Hepatocyte (in vitro differentiated cells): ENCODE measurements around the gene KRTAP27-1. TPM values are rescaled to one million over a fixed set of nuclear protein-coding genes. Genes with fewer than 3 reads are reported as not detected.

Source experiments
- DNase-seq: peaks from one replicate; pipeline ENCODE4 v3.0.0-alpha.2; 2016; ENCODE audit warnings: low spot score
- H2AFZ ChIP-seq: fragments of 200-600 bp; sonication (generic); 2 replicates; pipeline ENCODE4 v1.6.0; 2016; ENCODE audit warnings: antibody characterized with exemption, mild to moderate bottlenecking
- H3K27ac ChIP-seq: fragments of 200-600 bp; sonication (generic); 2 replicates; pipeline ENCODE4 v1.5.1; 2016; ENCODE audit warnings: mild to moderate bottlenecking
- H3K27me3 ChIP-seq: fragments of 200-600 bp; sonication (generic); 2 replicates; pipeline ENCODE4 v1.6.1; 2016
- H3K36me3 ChIP-seq: fragments of 200-600 bp; sonication (generic); replicated peaks from 2 replicates; pipeline ENCODE4 v1.5.1; 2016; ENCODE audit warnings: low read depth; ENCODE audit not compliant: insufficient read depth
- H3K4me1 ChIP-seq: fragments of 200-600 bp; sonication (generic); 2 replicates; pipeline ENCODE4 v1.5.1; 2016; ENCODE audit warnings: mild to moderate bottlenecking, moderate library complexity; ENCODE audit not compliant: insufficient read depth
- H3K4me2 ChIP-seq: fragments of 200-600 bp; sonication (generic); 2 replicates; pipeline ENCODE4 v1.6.0; 2016
- H3K4me3 ChIP-seq: fragments of 200-600 bp; sonication (generic); 2 replicates; pipeline ENCODE4 v1.5.1; 2016; ENCODE audit warnings: mild to moderate bottlenecking
- H3K79me2 ChIP-seq: fragments of 200-600 bp; sonication (generic); 2 replicates; pipeline ENCODE4 v1.6.0; 2017; ENCODE audit warnings: mild to moderate bottlenecking
- H3K9me2 ChIP-seq: fragments of 200-600 bp; sonication (generic); replicated peaks from 2 replicates; pipeline ENCODE4 v1.6.0; 2017; ENCODE audit warnings: mild to moderate bottlenecking; ENCODE audit not compliant: insufficient read depth
- H3K9me3 ChIP-seq: fragments of 200-600 bp; sonication (generic); 2 replicates; pipeline ENCODE4 v1.5.1; 2016; ENCODE audit warnings: low read depth, mild to moderate bottlenecking
- H4K20me1 ChIP-seq: fragments of 200-600 bp; sonication (generic); 2 replicates; pipeline ENCODE4 v1.6.0; 2016; ENCODE audit warnings: mild to moderate bottlenecking; ENCODE audit not compliant: insufficient read depth, poor library complexity, severe bottlenecking
- EZH2 ChIP-seq: fragments of 200-600 bp; sonication (generic); IDR thresholded peaks from 2 replicates; pipeline ENCODE4 v1.6.1; 2016; ENCODE audit warnings: antibody characterized with exemption, mild to moderate bottlenecking, borderline replicate concordance
- EZH2phosphoT487 ChIP-seq: fragments of 200-600 bp; sonication (generic); IDR thresholded peaks from one replicate; pipeline ENCODE4 v1.6.1; 2018; ENCODE audit warnings: antibody characterized with exemption, mild to moderate bottlenecking, low read depth, moderate library complexity; ENCODE audit not compliant: unreplicated experiment, severe bottlenecking
- WGBS: methylation state at CpG from one replicate; pipeline ENCODE4 v1.1.6; 2016; ENCODE audit warnings: low lambda C conversion rate; ENCODE audit errors: missing lambda C conversion rate; 5-methylcytosine and 5-hydroxymethylcytosine counted together
- polyA plus RNA-seq: library from polyadenylated mRNA; unstranded; fragments of >200 nt; fragmentation: Nextera tagmentation; extraction: Ambion mirVana; gene quantifications from 2 replicates; pipeline ENCODE4 v1.2.1, GENCODE V29; 2016
- total RNA-seq: library from RNA; depleted of rRNA; stranded (reverse); fragments of >200 nt; gene quantifications from 2 replicates; pipeline ENCODE4 v1.2.3, GENCODE V29; 2014
- TF ChIP-seq, protein P1 (sequence below): fragments of 200-600 bp; sonication (generic); IDR thresholded peaks from 2 replicates; pipeline ENCODE4 v1.5.1; 2016; ENCODE audit warnings: antibody characterized with exemption, mild to moderate bottlenecking; ENCODE audit not compliant: poor library complexity

KRTAP27-1 gene
- total and polyA plus RNA-seq, 2 experiments from 2014 or later: not detected

GRCh38 chr21:30332681-30333080 lies 4.8 kb downstream of the KRTAP27-1 start:
- H3K4me3 ChIP-seq: no peak overlapping the region
- H3K27ac ChIP-seq: no peak overlapping the region
- DNase-seq: no peak
- H3K9me2 ChIP-seq: no peaks in the 10 kb centered on the region
- no peaks in the 10 kb centered on the region for H3K9me3 ChIP-seq
- WGBS: 89% methylated on average over 2 of the region's 2 CpGs
- H3K27me3 ChIP-seq: no peaks in the 10 kb centered on the region
- no peaks in the 10 kb centered on the region for H3K36me3 ChIP-seq
- no peaks in the 10 kb centered on the region for H4K20me1 ChIP-seq
- H3K79me2 ChIP-seq: no peaks in the 10 kb centered on the region
- no peaks in the 10 kb centered on the region for H3K4me1 ChIP-seq
- H2AFZ ChIP-seq: no peak overlapping the region
- H3K4me2 ChIP-seq: no peak overlapping the region
- no peak for TF ChIP-seq EZH2phosphoT487
- TF ChIP-seq, protein P1, sequence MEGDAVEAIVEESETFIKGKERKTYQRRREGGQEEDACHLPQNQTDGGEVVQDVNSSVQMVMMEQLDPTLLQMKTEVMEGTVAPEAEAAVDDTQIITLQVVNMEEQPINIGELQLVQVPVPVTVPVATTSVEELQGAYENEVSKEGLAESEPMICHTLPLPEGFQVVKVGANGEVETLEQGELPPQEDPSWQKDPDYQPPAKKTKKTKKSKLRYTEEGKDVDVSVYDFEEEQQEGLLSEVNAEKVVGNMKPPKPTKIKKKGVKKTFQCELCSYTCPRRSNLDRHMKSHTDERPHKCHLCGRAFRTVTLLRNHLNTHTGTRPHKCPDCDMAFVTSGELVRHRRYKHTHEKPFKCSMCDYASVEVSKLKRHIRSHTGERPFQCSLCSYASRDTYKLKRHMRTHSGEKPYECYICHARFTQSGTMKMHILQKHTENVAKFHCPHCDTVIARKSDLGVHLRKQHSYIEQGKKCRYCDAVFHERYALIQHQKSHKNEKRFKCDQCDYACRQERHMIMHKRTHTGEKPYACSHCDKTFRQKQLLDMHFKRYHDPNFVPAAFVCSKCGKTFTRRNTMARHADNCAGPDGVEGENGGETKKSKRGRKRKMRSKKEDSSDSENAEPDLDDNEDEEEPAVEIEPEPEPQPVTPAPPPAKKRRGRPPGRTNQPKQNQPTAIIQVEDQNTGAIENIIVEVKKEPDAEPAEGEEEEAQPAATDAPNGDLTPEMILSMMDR: no peak
- TF ChIP-seq EZH2: no peak

DNA sequence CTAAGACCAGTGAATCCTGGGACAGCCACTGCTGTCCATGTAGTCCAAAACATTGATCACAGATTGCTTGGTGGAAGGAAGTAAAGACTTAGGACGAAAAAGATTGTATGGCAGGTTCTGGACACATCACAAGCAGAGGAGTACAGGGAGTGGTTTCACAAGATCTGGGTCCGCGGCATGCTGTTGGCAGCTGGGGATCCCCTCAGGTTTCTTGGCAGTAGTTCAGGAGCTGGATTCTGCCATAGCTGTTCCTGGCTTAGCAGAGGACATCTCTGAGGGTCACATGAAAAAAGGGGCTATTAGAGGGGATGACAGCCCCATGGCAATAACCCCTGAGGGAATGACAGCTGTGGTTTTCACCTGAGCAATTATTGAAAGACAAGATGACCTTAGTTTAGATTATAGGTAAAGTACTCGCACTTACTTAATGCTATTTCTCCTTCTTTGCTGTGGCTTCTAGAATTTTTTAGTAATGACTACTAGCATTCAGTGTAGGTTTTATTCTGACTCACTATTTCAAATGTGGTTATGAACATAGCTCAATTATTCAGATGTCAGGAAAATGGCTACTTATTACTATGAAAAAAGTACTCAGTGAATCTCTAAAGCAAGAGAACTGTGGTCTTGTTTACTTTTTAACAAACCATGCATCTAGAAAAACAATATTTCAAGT lies 8.2 kb downstream of the KRTAP27-1 start:
- Histone ChIP-seq H3K27ac (no peak overlapping the region), H4K20me1 (no peaks in the 10 kb centered on the region), H2AFZ (no peak overlapping the region), H3K4me3 (no peak overlapping the region), H3K9me2 (no peaks in the 10 kb centered on the region), H3K79me2 (no peaks in the 10 kb centered on the region), H3K36me3 (no peaks in the 10 kb centered on the region), H3K4me1 (no peaks in the 10 kb centered on the region), H3K9me3 (peaks cover 10% of the 10 kb centered on the region), H3K4me2 (no peak overlapping the region), H3K27me3 (no peaks in the 10 kb centered on the region)
- WGBS: 86% methylated on average over 4 of the region's 4 CpGs
- DNase-seq: no peak
- no peak for TF ChIP-seq EZH2phosphoT487
- TF ChIP-seq, protein P1: no peak
- TF ChIP-seq EZH2: no peak

- Histone ChIP-seq H2AFZ (no peak overlapping the region), H3K4me3 (no peak overlapping the region), H3K79me2 (no peaks in the 10 kb centered on the region), H3K9me3 (peaks cover 10% of the 10 kb centered on the region), H3K27ac (no peak overlapping the region), H3K9me2 (no peaks in the 10 kb centered on the region), H4K20me1 (no peaks in the 10 kb centered on the region), H3K4me1 (no peaks in the 10 kb centered on the region), H3K27me3 (no peaks in the 10 kb centered on the region), H3K4me2 (no peak overlapping the region), H3K36me3 (no peaks in the 10 kb centered on the region)
- TF ChIP-seq EZH2phosphoT487 (no peak), EZH2 (no peak)
- TF ChIP-seq, protein P1: no peak
- DNase-seq: no peak
Measured at GRCh38 chr21:30326390-30326789, 11.1 kb downstream of the KRTAP27-1 start.
